PC-3 (cell line): ENCODE results near the gene FAM174B. TPM values are rescaled to one million over a fixed set of nuclear protein-coding genes. Genes with fewer than 3 reads are reported as not detected.

Experiments used
- ATAC-seq: fragments of 200-7000 bp; cut with Tn5 transposase; 2 replicates; pipeline ENCODE4 v1.9.1; 2020; ENCODE audit warnings: mild to moderate bottlenecking, moderate library complexity
- BruUV-seq: library from RNA; stranded (reverse); fragments of 400-500 nt; replicated peaks from 2 replicates; lab custom pipeline; 2021; lab: Mats Ljungman, UMichigan
- CTCF ChIA-PET: fragments of 300-600 bp; sonication (Branson Sonifier 250); formaldehyde crosslinking; loops from one replicate; lab custom pipeline; 2022; ENCODE audit warnings: antibody characterized with exemption; lab: Charles Lee
- POLR2A ChIA-PET: fragments of 300-600 bp; sonication (Branson Sonifier 250); formaldehyde crosslinking; loops from one replicate; lab custom pipeline; 2022; ENCODE audit warnings: antibody characterized with exemption; ENCODE audit not compliant: unreplicated experiment; lab: Charles Lee
- DNase-seq: peaks from one replicate; pipeline ENCODE4 v3.0.0-alpha.2; 2015
- H2AFZ ChIP-seq: fragments of 300-600 bp; sonication (generic); 2 replicates; pipeline ENCODE4 v1.6.0; 2016; ENCODE audit warnings: antibody characterized with exemption, low read length
- H3F3A ChIP-seq: fragments of 300-600 bp; sonication (generic); one replicate; pipeline ENCODE4 v1.6.0; 2017; ENCODE audit warnings: antibody characterized with exemption, low read length, control low read depth, mild to moderate bottlenecking; ENCODE audit not compliant: unreplicated experiment
- H3K27ac ChIP-seq: fragments of 300-600 bp; sonication (generic); 2 replicates; pipeline ENCODE4 v1.5.1; 2016; ENCODE audit warnings: mild to moderate bottlenecking, low read length
- H3K27me3 ChIP-seq: fragments of 300-600 bp; sonication (generic); 2 replicates; pipeline ENCODE4 v1.6.1; 2016; ENCODE audit warnings: low read length, mixed read lengths
- H3K36me3 ChIP-seq: fragments of 300-600 bp; sonication (generic); 2 replicates; pipeline ENCODE4 v1.6.1; 2016; ENCODE audit warnings: low read depth, mixed run types, low read length, mixed read lengths
- H3K4me1 ChIP-seq: fragments of 300-600 bp; sonication (generic); 2 replicates; pipeline ENCODE4 v1.5.1; 2016; ENCODE audit warnings: low read length; ENCODE audit not compliant: insufficient read depth
- H3K4me2 ChIP-seq: fragments of 300-600 bp; sonication (generic); 2 replicates; pipeline ENCODE4 v1.6.0; 2016; ENCODE audit warnings: low read length
- H3K4me3 ChIP-seq: fragments of 300-600 bp; sonication (generic); 2 replicates; pipeline ENCODE4 v1.5.1; 2016; ENCODE audit warnings: mild to moderate bottlenecking, low read length, mixed read lengths
- H3K79me2 ChIP-seq: fragments of 300-600 bp; sonication (generic); 2 replicates; pipeline ENCODE4 v1.6.1; 2017; ENCODE audit warnings: low read length, mixed read lengths
- H3K9ac ChIP-seq: fragments of 300-600 bp; sonication (generic); 2 replicates; pipeline ENCODE4 v1.6.0; 2016; ENCODE audit warnings: mild to moderate bottlenecking, low read length
- H3K9me2 ChIP-seq: fragments of 300-600 bp; sonication (generic); replicated peaks from 2 replicates; pipeline ENCODE4 v1.6.1; 2016; ENCODE audit warnings: mixed run types, low read length, mixed read lengths
- H3K9me3 ChIP-seq: fragments of 300-600 bp; sonication (generic); 2 replicates; pipeline ENCODE4 v1.6.1; 2016; ENCODE audit warnings: low read length, mixed read lengths
- H4K20me1 ChIP-seq: fragments of 300-600 bp; sonication (generic); 2 replicates; pipeline ENCODE4 v1.6.1; 2016; ENCODE audit warnings: low read length, mixed read lengths
- CTCF ChIP-seq: fragments of 300-600 bp; sonication (generic); conservative IDR thresholded peaks from 2 replicates; pipeline ENCODE4 v1.5.1; 2017; ENCODE audit warnings: antibody characterized with exemption, low read depth, mild to moderate bottlenecking, low read length
- EZH2 ChIP-seq: fragments of 300-600 bp; sonication (generic); IDR thresholded peaks from one replicate; pipeline ENCODE4 v1.6.1; 2017; ENCODE audit warnings: antibody characterized with exemption, mild to moderate bottlenecking, low read length; ENCODE audit not compliant: unreplicated experiment
- EZH2phosphoT487 ChIP-seq: fragments of 300-600 bp; sonication (generic); IDR thresholded peaks from 2 replicates; pipeline ENCODE4 v1.6.1; 2018; ENCODE audit warnings: mild to moderate bottlenecking, antibody characterized with exemption, low read length, borderline replicate concordance
- intact Hi-C: fragments of 100-400 bp; cut with micrococcal nuclease; formaldehyde crosslinking; loops from 2 replicates; pipeline ENCODE4 v1.9.0; 2023
- total RNA-seq: library from RNA; depleted of rRNA; stranded (reverse); fragments of >200 nt; gene quantifications from 2 replicates; pipeline ENCODE4 v1.2.3, GENCODE V29; 2014

Gene FAM174B
- total RNA-seq, 1 experiment from 2014 or later: 9.6 TPM

DNA sequence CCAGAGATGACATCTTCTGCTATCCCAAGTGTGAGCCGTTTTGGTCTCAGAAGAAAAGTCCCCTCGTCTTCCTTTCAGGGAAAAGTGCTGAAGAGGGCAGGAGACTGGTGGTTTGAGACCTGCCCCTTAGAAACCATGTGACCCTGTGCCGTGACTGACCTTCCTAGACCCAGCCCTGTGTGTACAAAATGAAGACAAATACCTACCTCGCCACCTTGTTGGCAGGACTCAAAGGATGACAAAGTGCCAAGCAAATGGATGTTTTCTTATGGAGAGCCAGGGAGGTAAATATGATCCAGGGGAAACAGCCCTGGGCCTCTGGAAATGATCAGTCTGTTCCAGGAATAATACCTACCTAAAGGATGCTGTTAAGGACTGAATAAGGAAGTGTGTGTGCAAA, 41.3 kb downstream of the FAM174B start:
- no peaks in the 10 kb centered on the region for H4K20me1 ChIP-seq
- ATAC-seq (no peak), DNase-seq (no peak)
- intact Hi-C loops: loop anchor here (5.0 kb wide), 1 partner anchor 68 kb away; no protein-coding TSS in a partner anchor
- H3K9me2 ChIP-seq: no peaks in the 10 kb centered on the region
- H3K4me1 ChIP-seq: peaks cover 26% of the 10 kb centered on the region
- no peaks in the 10 kb centered on the region for H3K79me2 ChIP-seq
- no peak overlapping the region for H3K4me3 ChIP-seq
- H3K27me3 ChIP-seq: no peaks in the 10 kb centered on the region
- no peaks in the 10 kb centered on the region for H3K9me3 ChIP-seq
- TF ChIP-seq CTCF (no peak), EZH2phosphoT487 (no peak), EZH2 (no peak)
- H3K27ac ChIP-seq: no peak overlapping the region
- ChIA-PET POLR2A (no interaction called here), CTCF (no interaction called here)
- no peak overlapping the region for H2AFZ ChIP-seq
- H3F3A ChIP-seq: peaks cover 4% of the 10 kb centered on the region
- no TSS peak for BruUV-seq
- no peaks in the 10 kb centered on the region for H3K36me3 ChIP-seq
- H3K9ac ChIP-seq: no peak overlapping the region
- H3K4me2 ChIP-seq: no peak overlapping the region

DNA sequence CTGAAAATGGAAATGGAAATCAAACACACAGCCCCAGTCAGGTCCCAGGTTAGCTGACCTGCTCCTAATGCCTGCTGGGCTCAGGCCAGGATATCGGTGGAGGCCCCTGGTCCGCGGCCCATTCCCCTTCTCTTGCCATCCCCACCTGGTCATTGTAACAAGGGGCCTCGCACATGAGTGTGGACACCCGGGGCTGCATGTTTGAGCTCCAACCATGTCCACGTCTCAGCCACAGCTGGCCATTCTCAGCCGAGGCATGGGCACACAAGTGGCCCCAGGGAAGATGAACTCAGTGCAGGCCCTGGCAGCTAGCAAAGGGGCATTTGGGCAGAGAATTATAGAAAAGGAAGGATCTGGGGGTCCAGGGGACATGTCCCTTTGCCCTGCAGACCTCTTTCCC, 41.7 kb downstream of the FAM174B start:
- TF ChIP-seq CTCF (no peak), EZH2 (no peak), EZH2phosphoT487 (no peak)
- H3K9me2 ChIP-seq: no peaks in the 10 kb centered on the region
- H4K20me1 ChIP-seq: no peaks in the 10 kb centered on the region
- H3K4me3 ChIP-seq: no peak overlapping the region
- BruUV-seq: no TSS peak
- H3K36me3 ChIP-seq: no peaks in the 10 kb centered on the region
- H3F3A ChIP-seq: peaks cover 4% of the 10 kb centered on the region
- POLR2A ChIA-PET: no interaction called here
- no peak overlapping the region for H3K4me2 ChIP-seq
- H3K4me1 ChIP-seq: peaks cover 26% of the 10 kb centered on the region
- ATAC-seq (no peak), DNase-seq (no peak)
- CTCF ChIA-PET: no interaction called here
- no peaks in the 10 kb centered on the region for H3K9me3 ChIP-seq
- no peak overlapping the region for H2AFZ ChIP-seq
- H3K27me3 ChIP-seq: no peaks in the 10 kb centered on the region
- intact Hi-C loops: loop anchor here (5.0 kb wide), 1 partner anchor 68 kb away; no protein-coding TSS in a partner anchor
- no peaks in the 10 kb centered on the region for H3K79me2 ChIP-seq
- no peak overlapping the region for H3K27ac ChIP-seq
- no peak overlapping the region for H3K9ac ChIP-seq

DNA sequence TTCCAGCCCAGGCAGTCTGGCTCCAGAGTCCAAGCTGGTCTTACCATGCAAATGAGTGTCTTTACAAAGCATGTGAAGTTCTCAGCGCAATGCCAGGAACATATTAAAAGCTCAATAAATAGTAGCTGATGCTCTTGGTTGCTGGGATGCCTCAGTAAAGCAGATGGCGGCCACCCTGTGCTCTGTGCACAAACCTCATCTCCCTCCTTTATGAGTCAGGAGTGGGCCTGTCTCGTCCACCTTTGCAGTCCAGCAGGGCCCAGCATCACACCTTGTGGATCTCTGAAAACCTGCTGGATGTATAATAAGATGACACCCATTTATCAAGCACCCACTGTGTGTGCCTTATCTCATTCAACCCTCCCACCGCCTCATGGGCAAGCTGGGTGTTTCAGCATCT, 42.7 kb downstream of the FAM174B start:
- Histone ChIP-seq H3K79me2 (no peaks in the 10 kb centered on the region), H3K9me3 (no peaks in the 10 kb centered on the region), H3K27me3 (no peaks in the 10 kb centered on the region), H4K20me1 (no peaks in the 10 kb centered on the region), H3K9ac (no peak overlapping the region), H3K4me1 (peaks cover 19% of the 10 kb centered on the region), H3K9me2 (no peaks in the 10 kb centered on the region), H3K4me3 (no peak overlapping the region), H3K27ac (no peak overlapping the region), H3K36me3 (no peaks in the 10 kb centered on the region), H3K4me2 (no peak overlapping the region), H3F3A (peaks cover 4% of the 10 kb centered on the region), H2AFZ (no peak overlapping the region)
- TF ChIP-seq CTCF (no peak), EZH2 (no peak)
- DNase-seq (no peak), ATAC-seq (no peak)
- no TSS peak for BruUV-seq
- CTCF ChIA-PET: no interaction called here
- intact Hi-C loops: loop anchor here (5.0 kb wide), 1 partner anchor 69 kb away; no protein-coding TSS in a partner anchor
- POLR2A ChIA-PET: no interaction called here
